ENCODE results near the gene MARK1. TPM values are rescaled to one million over a fixed set of nuclear protein-coding genes. Genes with fewer than 3 reads are reported as not detected.

Gene MARK1
- total RNA-seq, 5 donors from 2014 or later (not counting 1 experiment from before 2014, with no cell fraction given): not detected

Other genes starting within 250 kb of the MARK1 start
- 1 to 10 TPM in 4 of 5 donors, under 1 TPM in 1; 0.45 to 1.6 (median 1.3) TPM for gene C1orf115, start 162.2 kb downstream of the MARK1 start, total RNA-seq
- gene MTARC2, start 220.2 kb downstream of the MARK1 start, total RNA-seq: under 1 TPM in 3 of 5 donors, not detected in 2; 0.33 to 0.47 (median 0.41) TPM

Measured in T-cell (primary cell).